HG02981 (cell line): ENCODE results near the gene ATXN8OS.
"Not testable (repeated sequence)": the region's sequence is repeated elsewhere in the genome, so short reads cannot be mapped to it uniquely, and the experiment has no call there.

ENCODE experiments used
- ATAC-seq: cut with Tn5 transposase; IDR thresholded peaks from one replicate; pipeline ENCODE4 v1.9.1; 2021; ENCODE audit warnings: mild to moderate bottlenecking, moderate library complexity; ENCODE audit not compliant: unreplicated experiment

ATXN8OS gene

DNA sequence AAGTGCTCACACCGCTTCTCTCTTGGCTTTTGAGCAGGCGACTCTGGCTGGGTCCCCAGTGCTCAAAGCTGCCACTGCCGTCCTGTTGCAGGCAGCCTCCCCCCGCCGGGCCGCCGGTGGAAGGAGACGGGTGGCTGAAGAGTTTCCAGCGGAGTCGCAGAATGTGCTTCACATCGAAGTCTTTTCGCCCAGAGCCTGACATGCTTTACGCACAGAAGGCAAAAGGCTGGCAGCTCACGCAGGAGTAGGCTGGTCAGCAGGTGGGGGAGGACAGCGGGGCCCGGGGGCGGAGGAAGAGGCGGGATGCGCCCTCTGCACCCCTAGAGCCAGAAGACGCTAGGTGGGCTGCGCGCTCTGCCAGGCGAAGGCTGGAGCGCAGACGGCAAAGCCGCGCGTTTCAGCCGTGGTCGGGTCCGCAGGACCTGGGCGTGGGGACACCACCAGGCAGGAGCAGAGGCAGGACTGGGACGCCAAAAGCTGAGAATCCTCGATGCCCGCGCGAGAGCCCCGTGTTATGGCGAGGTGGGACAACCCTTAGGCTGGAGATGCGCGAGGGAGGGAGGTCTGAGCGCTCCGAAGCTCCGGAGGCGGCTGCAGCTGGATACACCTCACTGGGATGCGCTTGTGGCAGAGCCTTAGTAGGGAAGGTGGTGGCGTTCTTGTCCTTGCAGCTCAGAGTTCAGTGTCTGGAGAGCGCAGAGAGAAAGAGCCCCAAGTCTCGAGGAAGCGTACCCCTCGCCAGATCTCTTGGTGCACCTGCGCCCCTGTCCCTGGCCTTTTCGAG, at the start of gene ATXN8OS:
Gene ATXN8OS, plus strand, starts transcription at position 329 of the 784 bp plus-strand sequence.
- no peak for ATAC-seq

DNA sequence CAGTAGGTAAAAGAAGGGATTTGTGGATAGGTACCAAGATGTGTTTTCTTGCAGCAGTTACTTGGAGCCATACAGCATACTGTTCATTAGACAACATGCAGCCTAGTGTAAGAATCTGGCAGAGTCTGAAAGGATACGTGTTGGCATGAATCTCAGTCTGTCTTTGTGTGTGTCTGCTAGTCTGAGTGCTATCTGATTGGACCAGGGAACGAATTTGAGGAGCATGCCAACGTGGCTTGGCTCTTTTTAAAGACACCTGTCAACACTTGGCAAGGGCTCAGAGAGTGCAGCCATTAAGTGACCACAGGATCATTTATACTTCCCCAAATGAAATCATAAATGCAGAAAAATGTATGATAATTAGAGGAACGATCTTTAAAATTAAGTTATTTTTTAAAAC, 27.6 kb upstream of the ATXN8OS start:
- ATAC-seq, result no peak

- no peak for ATAC-seq
Measured at GRCh38 chr13:70087247-70087646, 20.4 kb upstream of the ATXN8OS start.

DNA sequence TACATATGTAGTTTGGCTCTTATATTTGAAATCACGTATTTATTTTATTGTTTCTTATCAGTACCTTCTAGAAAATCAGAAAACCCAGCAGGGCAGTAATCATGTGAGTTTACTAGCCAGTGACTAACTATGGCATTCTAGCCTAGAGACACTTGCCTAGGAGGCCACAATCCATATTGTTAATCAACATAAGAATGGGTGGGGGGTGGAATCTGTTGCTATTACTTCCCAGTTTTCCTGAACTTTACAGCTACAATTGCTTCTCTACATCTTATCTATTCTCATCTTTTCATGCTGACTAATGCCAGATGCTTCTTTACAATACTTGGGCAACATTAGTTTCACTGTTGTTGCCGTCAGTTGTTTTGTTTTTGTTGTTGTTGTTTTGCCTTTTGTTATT, 18.7 kb upstream of the ATXN8OS start:
- ATAC-seq, result no peak

DNA sequence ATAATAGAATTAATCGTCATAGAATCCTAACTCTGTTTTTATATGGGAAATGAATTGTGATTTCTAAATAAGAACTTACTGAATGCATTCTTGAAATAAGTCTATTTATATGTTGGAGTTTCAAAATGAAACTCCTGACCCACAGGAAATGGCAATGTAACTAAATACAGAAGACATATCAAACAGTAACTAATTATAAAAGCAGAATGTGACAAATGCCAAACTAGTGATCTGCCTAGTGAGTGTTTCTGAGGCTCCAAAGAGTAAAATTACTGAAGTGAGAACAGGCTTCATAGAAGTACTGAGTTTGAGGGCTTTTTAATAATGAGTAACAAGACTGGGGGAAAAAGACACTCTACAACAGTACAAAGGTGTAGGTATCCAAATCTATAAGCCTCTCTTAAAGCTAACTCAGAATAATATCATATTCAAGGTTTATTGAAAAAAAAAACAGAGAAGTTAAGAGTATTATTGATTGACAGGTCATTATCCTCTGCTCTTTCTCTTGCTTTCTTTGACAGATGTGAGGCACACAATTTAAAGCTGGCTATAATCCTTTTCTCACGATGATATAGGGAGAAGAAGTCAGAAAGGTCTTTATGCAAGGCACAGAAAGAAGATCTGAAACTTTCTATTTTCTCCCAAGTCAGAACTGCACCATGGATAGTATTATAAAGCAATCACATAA, 17.4 kb upstream of the ATXN8OS start:
- ATAC-seq, result peak; percentile 92

DNA sequence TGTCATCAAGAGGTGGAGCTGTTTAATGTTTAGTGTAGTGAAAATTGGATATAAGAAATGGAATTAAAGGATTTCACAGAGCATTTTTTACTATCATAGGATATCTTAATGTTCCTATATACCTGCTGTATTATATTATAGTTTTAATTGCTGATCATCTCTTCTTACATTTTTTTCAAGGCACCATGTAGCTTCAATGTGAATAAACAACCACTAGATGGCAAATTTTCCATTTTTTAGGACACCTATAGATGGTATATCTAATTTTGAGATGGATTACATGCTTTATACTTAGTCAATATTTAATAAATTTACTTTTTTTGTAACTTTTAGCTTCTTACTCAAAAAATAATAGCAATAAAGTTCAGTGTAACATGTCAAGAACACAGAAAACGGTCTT, 9.0 kb upstream of the ATXN8OS start:
- no peak for ATAC-seq

DNA sequence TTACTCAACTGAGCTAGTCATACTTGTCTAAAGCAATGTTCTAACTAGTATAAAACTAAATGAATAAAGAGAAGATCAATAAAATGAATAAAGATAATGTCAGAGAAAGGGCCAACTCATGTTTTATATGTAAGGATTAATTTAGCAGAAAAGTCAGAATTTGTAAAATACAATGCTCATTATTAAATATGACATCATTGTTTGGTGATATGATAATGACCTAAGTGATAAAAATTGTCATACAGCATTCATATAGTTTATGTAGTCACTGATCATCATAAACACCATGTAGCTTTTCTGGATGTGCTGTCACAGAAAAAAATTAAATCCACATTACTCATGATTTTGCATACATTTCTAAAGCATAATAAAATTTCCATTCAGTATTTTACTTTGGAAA, 3.1 kb upstream of the ATXN8OS start:
- ATAC-seq, result no peak

DNA sequence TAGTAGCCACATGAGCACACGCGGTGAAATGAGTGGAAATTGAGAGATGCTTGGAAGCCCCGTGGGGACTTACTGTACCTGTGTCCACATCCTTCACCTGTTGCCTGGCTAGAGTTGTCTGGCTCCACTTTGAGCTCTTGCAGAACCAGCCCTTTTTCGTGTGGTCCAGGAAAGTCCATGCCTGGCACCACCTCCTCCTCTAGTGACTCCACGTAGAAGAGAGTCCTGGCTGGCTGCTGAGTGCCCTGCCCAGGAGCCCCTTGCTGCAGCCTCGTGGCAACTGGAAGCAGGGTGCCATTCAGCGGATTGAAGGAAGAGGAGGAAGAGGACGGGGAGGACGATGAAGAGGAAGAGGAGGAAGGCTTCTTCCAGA, 515 bp upstream of the ATXN8OS start:
- no peak for ATAC-seq

DNA sequence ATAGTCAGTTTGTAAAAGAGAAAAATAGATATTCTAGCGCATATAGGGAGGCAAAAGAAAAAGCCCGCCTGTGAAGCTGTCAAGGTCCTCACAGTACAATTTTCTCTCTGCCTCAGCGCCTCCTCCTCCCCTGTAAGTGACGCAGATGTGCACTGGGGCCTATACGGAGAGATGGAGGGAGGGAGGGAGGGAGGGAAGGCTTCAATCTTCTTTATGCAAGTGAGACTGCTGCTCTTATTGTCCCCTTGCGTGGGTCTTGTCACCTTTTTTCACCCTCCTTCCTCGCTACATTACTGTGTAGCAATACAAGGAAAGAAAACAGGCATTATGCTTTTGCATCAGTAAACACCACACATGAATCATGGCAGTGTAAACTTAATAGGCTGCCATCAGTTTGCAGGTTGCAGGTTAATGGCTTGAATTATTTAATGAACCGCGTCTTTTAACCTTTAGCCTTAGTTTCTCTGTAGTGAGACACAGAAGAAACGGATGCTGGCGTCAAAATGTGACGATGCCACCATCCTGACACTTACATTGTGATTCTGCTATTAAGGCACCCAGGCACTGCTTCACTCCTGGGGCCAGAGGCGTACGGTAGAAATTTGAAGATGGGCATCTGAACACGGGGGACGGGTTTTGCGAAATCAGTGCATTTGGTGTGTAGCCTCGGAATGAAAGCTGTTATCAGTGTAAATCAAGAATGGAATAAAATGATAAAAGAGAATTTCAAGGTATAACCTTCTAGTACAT, 905 bp downstream of the ATXN8OS start, which contains the start of gene KLHL1:
Gene KLHL1, minus strand, starts transcription at position 97 of the 750 bp plus-strand sequence. CDS start 753 bp downstream, outside the sequence.
- ATAC-seq, result no peak

DNA sequence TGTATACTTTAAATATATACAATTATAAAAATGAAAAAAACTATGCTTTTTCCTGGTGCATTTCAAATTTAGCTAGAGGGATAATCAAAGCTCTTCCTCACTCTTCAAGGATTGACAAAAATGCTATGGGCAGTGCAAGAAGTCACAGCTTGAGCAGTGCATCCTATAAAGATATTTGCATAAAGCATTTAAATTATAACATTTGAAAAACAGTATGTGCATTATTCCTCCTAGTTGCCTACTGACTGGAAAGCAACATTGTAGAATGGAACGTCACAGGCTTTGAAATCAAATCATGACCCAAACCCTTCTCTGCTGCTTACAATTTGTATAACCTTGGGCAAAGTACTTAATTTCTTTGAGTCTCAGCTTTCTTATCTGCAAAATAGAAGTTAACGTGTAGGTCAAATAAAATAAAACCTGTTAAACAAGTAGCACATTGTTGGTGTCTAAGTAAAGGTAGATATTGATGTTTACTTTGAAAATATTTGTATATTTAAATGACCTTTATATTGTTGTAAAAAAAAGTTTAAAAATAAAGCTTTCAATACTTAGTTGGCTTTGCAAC, 9.8 kb downstream of the ATXN8OS start:
- ATAC-seq, result no peak

DNA sequence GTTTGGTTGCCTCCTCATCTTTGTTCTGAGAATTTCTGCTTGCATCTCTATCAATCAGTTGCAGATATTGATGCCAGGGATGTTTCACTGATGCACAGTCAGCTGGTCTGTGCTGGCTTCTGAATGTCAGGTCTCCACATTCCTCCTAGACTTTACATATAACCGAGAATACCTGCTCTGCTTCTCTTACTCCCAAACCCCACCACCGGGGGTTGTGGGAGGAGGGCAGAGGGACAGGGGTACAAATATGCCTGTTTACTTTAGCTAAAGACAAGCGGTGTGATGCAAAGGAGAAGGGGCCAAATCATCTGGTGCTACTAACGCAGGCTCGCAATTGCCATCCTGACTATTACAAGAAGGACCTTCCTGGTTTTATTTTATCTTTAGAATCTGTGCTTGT, 18.1 kb downstream of the ATXN8OS start:
- no peak for ATAC-seq

GRCh38 chr13:70128098-70128497, 20.5 kb downstream of the ATXN8OS start:
- ATAC-seq, result no peak

DNA sequence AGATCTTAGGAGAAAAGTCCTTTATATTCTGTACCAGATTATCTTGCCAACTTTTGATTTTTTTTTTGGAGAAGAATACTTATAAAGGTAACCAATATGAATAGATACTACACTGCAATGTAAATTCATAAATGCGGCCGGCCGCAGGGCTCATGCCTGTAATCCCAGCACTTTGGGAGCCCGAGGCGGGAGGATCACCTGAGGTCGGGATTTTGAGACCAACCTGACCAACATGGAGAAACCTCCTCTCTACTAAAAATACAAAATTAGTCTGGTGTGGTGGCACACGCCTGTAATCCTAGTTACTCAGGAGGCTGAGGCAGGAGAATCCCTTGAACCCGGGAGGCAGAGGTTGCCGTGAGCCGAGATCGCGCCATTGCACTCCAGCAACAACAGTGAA, 35.0 kb downstream of the ATXN8OS start:
- ATAC-seq, result not testable (repeated sequence)

DNA sequence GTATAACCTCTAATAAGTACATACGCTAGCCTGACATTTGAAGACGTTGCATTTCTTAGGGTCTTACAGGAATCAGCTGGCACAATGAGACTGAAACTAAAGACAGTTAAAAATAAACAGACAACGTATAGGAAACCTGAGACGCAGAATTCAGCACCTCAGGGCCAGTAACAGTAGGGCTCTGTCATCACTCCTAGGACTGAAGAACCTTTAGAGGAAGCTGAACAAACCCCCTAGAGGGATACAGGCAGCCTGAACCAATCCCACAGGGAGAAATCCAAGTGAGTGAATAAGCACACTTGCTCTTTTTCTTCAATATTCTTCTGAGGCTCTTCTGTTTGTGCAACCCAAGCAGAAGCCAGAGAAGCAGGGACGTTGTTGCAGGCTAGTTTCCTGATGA, 54.5 kb downstream of the ATXN8OS start:
- no peak for ATAC-seq

DNA sequence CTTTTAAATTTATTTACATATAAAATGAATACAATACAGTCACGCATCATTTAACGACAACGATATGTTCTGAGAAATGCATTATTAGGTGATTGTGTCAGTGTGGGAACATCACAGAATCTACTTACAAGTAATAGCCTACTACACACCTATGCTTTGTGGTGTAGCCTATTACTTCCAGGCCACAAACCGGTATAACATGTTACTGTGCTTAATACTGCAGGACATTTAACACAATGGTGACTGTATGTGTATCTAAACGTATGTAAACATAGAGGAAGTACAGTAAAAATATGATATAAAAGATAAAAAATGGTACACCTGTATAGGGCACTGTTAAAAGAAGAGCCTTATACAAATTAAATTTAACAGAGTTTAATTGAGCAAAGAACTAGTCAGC, 63.1 kb downstream of the ATXN8OS start:
- ATAC-seq, result no peak

DNA sequence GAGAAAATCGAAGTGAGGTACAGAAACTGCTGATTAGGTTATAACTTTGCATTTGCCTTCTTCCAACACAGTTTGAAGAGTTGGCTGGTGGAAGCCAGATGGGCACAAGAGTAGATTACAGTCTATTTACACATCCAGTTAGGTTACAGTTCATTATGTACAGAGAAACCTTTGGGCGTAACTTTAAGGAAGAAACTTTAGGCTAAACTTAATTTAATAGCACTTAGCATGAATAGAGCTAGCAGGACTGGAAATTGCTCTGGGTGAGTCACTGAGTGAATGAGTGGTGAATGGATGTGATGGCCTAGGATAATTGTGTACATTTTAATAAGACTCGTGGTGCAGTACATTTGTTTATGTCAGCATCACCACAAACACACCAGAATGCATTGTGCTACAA, 63.5 kb downstream of the ATXN8OS start:
- ATAC-seq, result no peak

GRCh38 chr13:70172946-70173597, 65.4 kb downstream of the ATXN8OS start:
- ATAC-seq, result no peak

GRCh38 chr13:70173598-70173959, 66.0 kb downstream of the ATXN8OS start:
- ATAC-seq, result no peak

GRCh38 chr13:70178346-70178745, 70.7 kb downstream of the ATXN8OS start:
- ATAC-seq, result no peak
